ENCODE data around the gene CDC20. TPM values are rescaled to one million over a fixed set of nuclear protein-coding genes. Genes with fewer than 3 reads are reported as not detected.

The CDC20 gene
- polyA plus RNA-seq, 1 of the 3 experiments (the other 2 are of a cell fraction) = 82.7 TPM

GRCh38 chr1:43340559-43340958, 18.2 kb upstream of the CDC20 start:
- no peak overlapping the region for H3K4me2 ChIP-seq
- no peaks in the 10 kb centered on the region; the same call in 1 of the 2 replicates for H3K27me3 ChIP-seq (ENCODE audit: insufficient read depth)
- no peaks in the 10 kb centered on the region for H3K36me3 ChIP-seq (replicated peaks in 1 of 2; ENCODE audit: control insufficient read depth in 1 of 2, insufficient read depth in 2 of 2, low read length in 1 of 2)
- ChIA-PET CTCF (no interaction called here), POLR2A (interaction anchor here (1.2 kb wide), 1 partner anchor 8 kb away, joined by 3 read pairs; no protein-coding TSS in a partner anchor)
- no peaks in the 10 kb centered on the region for H3F3A ChIP-seq (replicated peaks; ENCODE audit: insufficient read depth)
- H3K4me1 ChIP-seq (ENCODE audit: control insufficient read depth in 1 of 2, insufficient read depth in 2 of 2, low read depth in 1 of 2, low read length in 1 of 2) = peaks cover 0 to 2% of the 10 kb centered on the region in 2 experiments; a peak in 1 of 4 replicates
- no peak overlapping the region for H3K9ac ChIP-seq
- TF ChIP-seq POLR2AphosphoS5 (IDR thresholded peaks at IDR 0.05; ENCODE audit: low read depth, low read length) (no peak), ELF1 (IDR thresholded peaks at IDR 0.05) (no peak), USF1 (IDR thresholded peaks at IDR 0.05; ENCODE audit: borderline replicate concordance, low read depth) (no peak), TAF1 (IDR thresholded peaks at IDR 0.05; ENCODE audit: borderline replicate concordance, low read depth, low read length) (no peak), TEAD4 (IDR thresholded peaks at IDR 0.05; ENCODE audit: borderline replicate concordance, insufficient read depth) (no peak), RXRA (IDR thresholded peaks at IDR 0.05; ENCODE audit: borderline replicate concordance, low read depth) (no peak), IRF3 (IDR thresholded peaks at IDR 0.05; ENCODE audit: low read depth, low read length) (no peak), ZBTB33 (IDR thresholded peaks at IDR 0.05; ENCODE audit: borderline replicate concordance, low read depth) (no peak), SMC3 (IDR thresholded peaks at IDR 0.05; ENCODE audit: low read depth, low read length) (no peak), EZH2phosphoT487 (IDR thresholded peaks at IDR 0.05; ENCODE audit: borderline replicate concordance, low read depth) (no peak), GATA2 (CRISPR knock-in tag; IDR thresholded peaks at IDR 0.05) (no peak)
- TF ChIP-seq, protein P1, sequence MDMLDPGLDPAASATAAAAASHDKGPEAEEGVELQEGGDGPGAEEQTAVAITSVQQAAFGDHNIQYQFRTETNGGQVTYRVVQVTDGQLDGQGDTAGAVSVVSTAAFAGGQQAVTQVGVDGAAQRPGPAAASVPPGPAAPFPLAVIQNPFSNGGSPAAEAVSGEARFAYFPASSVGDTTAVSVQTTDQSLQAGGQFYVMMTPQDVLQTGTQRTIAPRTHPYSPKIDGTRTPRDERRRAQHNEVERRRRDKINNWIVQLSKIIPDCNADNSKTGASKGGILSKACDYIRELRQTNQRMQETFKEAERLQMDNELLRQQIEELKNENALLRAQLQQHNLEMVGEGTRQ (IDR thresholded peaks at IDR 0.05; ENCODE audit: borderline replicate concordance, low read depth, low read length) = no peak
- WGBS (ENCODE audit: low lambda C conversion rate) = 0% methylated on average over 1 of the region's 1 CpG
- no peak for DNase-seq
- no peaks in the 10 kb centered on the region for H3K79me2 ChIP-seq (ENCODE audit: insufficient read depth)
- no peaks in the 10 kb centered on the region for H4K20me1 ChIP-seq (ENCODE audit: insufficient read depth)
- no peak overlapping the region for H3K4me3 ChIP-seq (ENCODE audit: low read depth in 2 of 2, low read length in 1 of 2)
- no peak overlapping the region for H2AFZ ChIP-seq (ENCODE audit: low read depth)
- H3K27ac ChIP-seq (ENCODE audit: low read depth in 2 of 2, low read length in 1 of 2) = no peak overlapping the region
- no peaks in the 10 kb centered on the region for H3K9me2 ChIP-seq
- no peaks in the 10 kb centered on the region for H3K9me3 ChIP-seq
